ENCODE results near the gene MATN3. TPM values are rescaled to one million over a fixed set of nuclear protein-coding genes. Genes with fewer than 3 reads are reported as not detected.

Gene MATN3
- total and polyA plus RNA-seq, 2 of the 8 experiments (the other 6 are each of a cell fraction or from before 2014, with no cell fraction given): 3.0 to 9.9 TPM

DNA sequence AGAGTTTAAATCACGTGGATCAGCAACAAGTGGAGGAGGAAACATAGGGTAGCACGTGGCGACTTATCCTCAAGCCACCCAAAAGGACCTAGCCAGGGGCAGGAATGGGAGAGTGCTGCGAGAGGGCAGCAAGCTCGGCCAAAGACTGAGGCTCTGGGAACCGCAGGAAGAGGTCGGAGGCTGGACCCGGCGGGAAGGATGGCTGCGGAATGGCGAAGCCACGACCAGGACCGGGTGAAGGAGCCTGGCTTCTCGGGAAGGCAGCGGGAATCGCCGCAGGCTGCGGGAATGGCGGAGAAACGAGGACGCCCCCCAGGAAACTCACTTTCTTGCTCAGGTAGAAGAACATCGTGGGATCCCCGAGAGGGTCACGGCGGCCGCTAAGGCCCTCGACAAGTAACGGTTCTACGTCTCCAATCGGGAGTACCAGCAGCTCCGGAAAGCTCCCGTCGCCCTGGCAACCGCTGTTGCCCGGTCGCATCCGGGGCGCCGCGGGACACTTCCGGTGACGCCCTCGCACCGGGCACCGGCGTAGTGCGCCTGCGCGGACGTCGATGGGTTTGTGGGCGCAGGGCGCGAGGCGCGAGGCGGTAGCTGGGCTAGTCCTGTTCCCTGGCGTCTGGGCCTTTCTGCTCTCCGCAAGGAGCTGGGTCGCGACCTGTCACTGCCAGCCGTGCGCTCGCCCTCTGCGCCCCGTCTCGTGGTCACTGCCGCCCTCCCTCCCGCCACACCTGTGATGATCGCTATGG is 22.6 kb downstream of the MATN3 start, which contains the start of gene WDR35 (continued):
- no peak for TF ChIP-seq MAFK (IDR thresholded peaks at IDR 0.05; ENCODE audit: low read depth, low read length)

Data from H1 (cell line).